Hematopoietic multipotent progenitor cell treated with erythropoietin and hydrocortisone succinate and interleukin-3 and kit ligand, for 6 days (in vitro differentiated cells): ENCODE data around the gene NFXL1.

Experiments
- DNase-seq: peaks from one replicate; pipeline ENCODE4 v3.0.0-alpha.2; 2015

Gene NFXL1

DNA sequence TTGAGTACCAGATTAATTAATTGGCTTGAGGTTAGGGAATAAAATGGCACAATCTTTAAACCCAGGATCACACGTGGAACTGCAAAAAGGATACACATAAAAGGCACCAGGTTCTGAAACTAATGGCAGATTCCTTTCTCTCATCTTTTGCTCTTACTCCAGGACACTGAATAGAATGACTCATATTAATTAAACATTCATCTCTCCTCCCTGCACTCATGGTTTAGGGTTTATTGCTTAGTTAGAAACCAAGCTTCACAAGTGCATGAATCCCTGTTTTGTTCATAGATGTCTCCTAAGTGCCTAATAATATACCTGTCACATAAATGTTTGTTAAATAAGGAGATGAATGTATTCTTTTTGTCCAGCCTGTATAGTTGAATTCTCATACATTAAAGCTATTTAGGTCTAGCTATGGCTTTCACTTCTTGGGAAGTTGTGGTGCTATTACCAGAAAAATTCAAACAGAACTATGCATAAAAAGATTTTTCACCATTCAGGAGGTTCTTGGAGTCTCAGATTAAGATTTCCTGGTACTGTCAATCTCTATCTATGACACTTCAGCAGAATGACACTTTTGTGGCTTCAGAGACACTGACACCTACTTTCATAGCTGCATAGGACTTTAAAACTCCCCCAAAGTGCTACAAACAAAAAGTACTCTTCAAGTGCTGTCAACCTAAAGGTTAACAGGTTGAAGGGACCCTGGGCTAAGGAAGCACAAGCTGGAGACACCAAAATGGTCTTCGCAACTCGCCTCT lies 83.9 kb downstream of the NFXL1 start:
- DNase-seq = no peak

DNA sequence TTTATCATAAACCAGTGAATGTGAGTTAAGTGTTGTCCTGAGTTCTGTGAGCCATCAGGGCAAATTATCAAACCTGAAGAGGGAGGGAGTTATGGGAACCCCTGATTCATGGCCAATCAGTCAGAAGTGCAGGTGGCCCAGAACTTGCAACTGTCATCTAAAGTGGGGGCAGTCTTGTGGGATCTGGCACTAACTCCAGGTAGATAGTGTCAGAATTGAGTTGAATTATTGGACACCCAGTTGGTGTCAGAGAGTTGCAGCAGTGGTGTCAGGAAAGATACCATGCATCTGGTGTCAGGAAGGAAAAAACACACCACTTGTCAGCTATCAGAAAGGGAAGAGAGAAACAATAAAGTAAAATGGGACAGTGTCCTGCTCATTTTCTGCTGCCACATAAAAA lies 84.9 kb downstream of the NFXL1 start:
- DNase-seq = no peak

DNA sequence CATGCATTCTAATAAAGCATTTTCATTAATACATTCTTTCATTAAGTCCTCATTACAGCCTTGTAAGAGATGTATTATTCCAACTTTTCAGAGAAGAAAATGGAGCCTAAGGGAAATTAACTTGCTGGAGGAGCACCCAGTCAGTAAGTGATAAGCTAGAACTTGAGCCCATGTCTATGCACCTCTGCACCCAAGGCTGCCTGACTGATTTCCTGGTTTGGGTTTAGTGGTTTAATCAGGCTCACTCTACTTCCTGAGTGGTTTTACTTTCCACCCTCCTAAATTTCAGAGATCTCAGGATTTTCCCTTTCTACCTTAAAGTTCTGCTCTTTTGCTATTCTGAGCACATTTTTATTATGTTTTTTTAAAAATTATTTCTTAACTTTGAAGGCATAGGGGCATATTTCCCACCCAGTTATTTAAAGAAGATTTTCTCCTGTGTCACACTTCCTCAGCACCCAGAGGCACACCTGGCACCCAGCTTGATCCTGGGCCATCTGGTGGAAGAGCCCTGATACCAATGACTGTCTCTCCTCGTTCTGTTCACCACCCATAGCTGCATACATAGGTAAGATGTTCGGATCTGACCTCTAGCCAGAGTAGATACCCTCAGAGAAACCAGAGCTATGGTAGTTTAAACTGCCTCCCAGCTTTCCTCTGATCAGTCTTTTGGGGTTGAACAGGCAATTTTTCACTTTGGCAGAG lies 86.9 kb downstream of the NFXL1 start:
- no peak for DNase-seq

- DNase-seq = no peak
Measured at GRCh38 chr4:47824840-47825239, 89.5 kb downstream of the NFXL1 start.

- no peak for DNase-seq
Measured at GRCh38 chr4:47819178-47819577, 95.2 kb downstream of the NFXL1 start.

GRCh38 chr4:47817275-47817674 lies 97.1 kb downstream of the NFXL1 start:
- DNase-seq = no peak

GRCh38 chr4:47816748-47817147 lies 97.6 kb downstream of the NFXL1 start:
- no peak for DNase-seq

- no peak for DNase-seq
Measured at GRCh38 chr4:47814618-47815295, 99.6 kb downstream of the NFXL1 start.

- DNase-seq = no peak
Measured at GRCh38 chr4:47809654-47810203, 104.7 kb downstream of the NFXL1 start.

GRCh38 chr4:47804598-47804997 lies 109.8 kb downstream of the NFXL1 start:
- no peak for DNase-seq

DNA sequence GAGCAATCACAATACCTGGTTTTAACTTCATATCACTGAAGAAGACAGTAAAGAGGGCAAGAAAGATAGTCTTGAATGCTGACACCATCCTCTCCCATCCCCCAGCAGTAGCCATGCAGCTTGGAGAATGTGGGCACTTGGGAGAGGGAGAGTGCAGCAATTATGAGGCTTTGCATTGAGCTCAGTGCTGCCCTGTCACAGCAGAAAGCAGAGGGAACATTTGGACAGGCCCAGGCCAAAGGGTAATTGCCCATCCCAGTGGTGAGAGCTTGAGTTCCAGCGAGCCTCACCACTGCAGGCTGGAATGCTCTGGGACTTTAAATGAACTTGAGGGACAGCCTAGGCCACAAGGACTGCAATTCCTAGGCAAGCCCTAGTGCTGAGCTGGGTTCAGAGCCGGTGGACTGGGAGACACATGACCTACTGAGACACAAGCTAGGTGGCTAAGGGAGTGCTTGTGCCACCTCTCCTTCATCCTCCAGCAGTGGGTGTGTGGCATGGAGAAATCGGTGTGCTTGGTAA lies 112.8 kb downstream of the NFXL1 start:
- DNase-seq = no peak

DNA sequence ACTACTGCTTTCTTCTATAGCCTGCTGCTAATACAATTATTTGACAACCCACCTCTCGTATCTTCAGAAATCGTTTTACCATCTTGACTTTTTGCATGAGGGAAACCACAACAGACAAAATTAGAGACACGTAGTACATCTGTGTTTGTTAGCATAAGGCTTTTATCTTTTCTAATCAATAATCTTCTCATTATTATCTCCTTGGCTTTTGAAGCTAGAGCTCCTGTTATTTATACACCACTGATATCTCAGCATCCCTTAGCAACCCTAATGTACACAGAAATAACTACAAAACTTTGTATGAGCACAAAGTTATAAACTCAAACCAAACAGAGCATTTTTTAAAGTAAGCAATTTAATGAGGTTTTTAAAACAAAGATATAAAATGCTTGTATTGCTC lies 116.2 kb downstream of the NFXL1 start:
- no peak for DNase-seq
